Parathyroid adenoma (tissue), 2 donors: Measurements from ENCODE around the gene NR2F1.

Experiments
- H2AFZ ChIP-seq: fragments of 300-600 bp; sonication (generic); one replicate; pipeline ENCODE4 v1.7.0; 2017; ENCODE audit warnings: antibody characterized with exemption, mild to moderate bottlenecking
- H3K27ac ChIP-seq: fragments of 300-600 bp; sonication (generic); one replicate; pipeline ENCODE4 v1.7.0; 2017
- H3K27me3 ChIP-seq: fragments of 300-600 bp; sonication (generic); one replicate; pipeline ENCODE4 v1.7.0; 2017; ENCODE audit warnings: low read length; ENCODE audit not compliant: control insufficient read depth, insufficient read depth
- H3K36me3 ChIP-seq: fragments of 300-600 bp; sonication (generic); one replicate; pipeline ENCODE4 v1.7.0; 2017; ENCODE audit warnings: low read length; ENCODE audit not compliant: control insufficient read depth, insufficient read depth
- H3K4me1 ChIP-seq: fragments of 300-600 bp; sonication (generic); one replicate; pipeline ENCODE4 v1.7.0; 2017; ENCODE audit warnings: control low read depth
- H3K4me2 ChIP-seq: fragments of 300-600 bp; sonication (generic); one replicate; pipeline ENCODE4 v1.7.0; 2017; ENCODE audit warnings: low read length
- H3K4me3 ChIP-seq: fragments of 300-600 bp; sonication (generic); one replicate; pipeline ENCODE4 v1.7.0; 2017; ENCODE audit warnings: low read depth, low read length
- H3K79me2 ChIP-seq: fragments of 300-600 bp; sonication (generic); one replicate; pipeline ENCODE4 v1.7.0; 2017; ENCODE audit warnings: control low read depth
- H3K9ac ChIP-seq: fragments of 300-600 bp; sonication (generic); one replicate; pipeline ENCODE4 v1.7.0; 2017; ENCODE audit warnings: mild to moderate bottlenecking
- H3K9me3 ChIP-seq: fragments of 300-600 bp; sonication (generic); one replicate; pipeline ENCODE4 v1.7.0; 2017; ENCODE audit warnings: low read length; ENCODE audit not compliant: control insufficient read depth
- CTCF ChIP-seq: fragments of 300-600 bp; sonication (generic); IDR thresholded peaks from one replicate; pipeline ENCODE4 v1.7.0; 2017; ENCODE audit warnings: antibody characterized with exemption, mild to moderate bottlenecking
- donor health status: primary hyperparathyroidism.

NR2F1 gene

GRCh38 chr5:93567424-93567823, 15.6 kb upstream of the NR2F1 start:
- H3K4me1 ChIP-seq = no peaks in the 10 kb centered on the region
- no peaks in the 10 kb centered on the region for H3K79me2 ChIP-seq
- H3K4me3 ChIP-seq = no peak overlapping the region
- H3K27me3 ChIP-seq = peaks cover 5% of the 10 kb centered on the region
- H3K4me2 ChIP-seq = no peak overlapping the region
- H2AFZ ChIP-seq = no peak overlapping the region
- H3K27ac ChIP-seq = no peak overlapping the region
- peaks cover 3% of the 10 kb centered on the region for H3K9me3 ChIP-seq
- no peaks in the 10 kb centered on the region for H3K36me3 ChIP-seq
- no peak for TF ChIP-seq CTCF
- H3K9ac ChIP-seq = no peak overlapping the region

GRCh38 chr5:93569300-93570160, 13.5 kb upstream of the NR2F1 start:
- H3K4me3 ChIP-seq = no peak overlapping the region
- H3K36me3 ChIP-seq = no peaks in the 10 kb centered on the region
- H3K27me3 ChIP-seq = peaks cover 5% of the 10 kb centered on the region
- no peak overlapping the region for H3K27ac ChIP-seq
- no peak for TF ChIP-seq CTCF
- no peaks in the 10 kb centered on the region for H3K4me1 ChIP-seq
- no peak overlapping the region for H2AFZ ChIP-seq
- no peak overlapping the region for H3K9ac ChIP-seq
- H3K79me2 ChIP-seq = no peaks in the 10 kb centered on the region
- peaks cover 3% of the 10 kb centered on the region for H3K9me3 ChIP-seq
- no peak overlapping the region for H3K4me2 ChIP-seq

- H3K4me1 ChIP-seq = no peaks in the 10 kb centered on the region
- TF ChIP-seq CTCF = no peak
- H3K4me3 ChIP-seq = no peak overlapping the region
- H3K27me3 ChIP-seq = peaks cover 5% of the 10 kb centered on the region
- H3K9ac ChIP-seq = no peak overlapping the region
- no peaks in the 10 kb centered on the region for H3K79me2 ChIP-seq
- H3K27ac ChIP-seq = no peak overlapping the region
- no peaks in the 10 kb centered on the region for H3K9me3 ChIP-seq
- peak overlapping the region; percentile 24 for H3K4me2 ChIP-seq
- H2AFZ ChIP-seq = peak overlapping the region; percentile 39
- no peaks in the 10 kb centered on the region for H3K36me3 ChIP-seq
These were observed 12.5 kb upstream of the NR2F1 start for GRCh38 chr5:93570294-93571113.

GRCh38 chr5:93571114-93571949, 11.7 kb upstream of the NR2F1 start:
- Histone ChIP-seq H3K36me3 (no peaks in the 10 kb centered on the region), H2AFZ (no peak overlapping the region), H3K9ac (no peak overlapping the region), H3K9me3 (no peaks in the 10 kb centered on the region), H3K27me3 (peaks cover 5% of the 10 kb centered on the region), H3K27ac (no peak overlapping the region), H3K4me2 (no peak overlapping the region), H3K4me1 (no peaks in the 10 kb centered on the region), H3K79me2 (no peaks in the 10 kb centered on the region), H3K4me3 (no peak overlapping the region)
- TF ChIP-seq CTCF = no peak
